GM18907 (cell line): ENCODE measurements around the gene COLEC11.
"Not testable (repeated sequence)": the region's sequence is repeated elsewhere in the genome, so short reads cannot be mapped to it uniquely, and the experiment has no call there.

ENCODE experiments used
- ATAC-seq: cut with Tn5 transposase; IDR thresholded peaks from one replicate; pipeline ENCODE4 v1.9.1; 2021; ENCODE audit warnings: mild to moderate bottlenecking, moderate library complexity; ENCODE audit not compliant: unreplicated experiment

COLEC11 gene

DNA sequence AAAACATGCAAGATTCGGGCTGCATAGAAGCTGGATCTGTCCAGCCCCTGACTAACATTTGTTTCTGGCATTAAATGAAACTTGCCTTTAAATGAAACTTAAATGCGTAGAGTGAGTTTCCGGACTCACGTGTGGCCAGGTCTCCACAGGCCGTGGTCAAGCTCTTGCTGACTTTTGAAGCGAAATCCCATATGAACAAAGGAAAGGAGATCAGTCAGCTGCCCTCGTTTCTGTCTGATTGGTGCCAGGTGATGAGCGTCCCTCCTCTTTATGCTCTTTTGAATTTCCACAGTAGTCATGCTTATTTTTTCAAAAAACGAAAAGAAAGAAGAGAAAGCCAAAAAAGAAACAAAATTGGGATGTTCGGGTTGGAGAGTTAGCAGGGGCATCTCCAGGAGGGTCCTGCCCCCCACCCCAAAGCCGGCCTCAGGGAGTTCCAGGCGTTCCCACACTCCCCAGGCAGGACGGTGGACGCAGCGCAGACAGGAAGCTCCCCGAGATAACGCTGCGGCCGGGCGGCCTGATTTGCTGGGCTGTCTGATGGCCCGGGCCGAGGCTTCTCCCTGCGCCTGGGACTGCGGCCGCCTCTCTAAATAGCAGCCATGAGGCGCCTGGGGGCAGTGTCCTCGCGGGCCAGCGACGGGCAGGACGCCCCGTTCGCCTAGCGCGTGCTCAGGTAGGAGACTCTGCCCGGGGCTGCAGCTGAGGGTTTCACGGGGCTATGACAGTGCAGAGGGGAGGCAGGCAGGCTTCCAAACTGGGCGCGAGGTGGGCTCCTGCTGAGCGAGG is at the start of gene COLEC11:
COLEC11 (plus strand) TSS at position 620 of the 789 bp plus-strand sequence. CDS start 9,229 bp downstream, outside the sequence.
- no peak for ATAC-seq

DNA sequence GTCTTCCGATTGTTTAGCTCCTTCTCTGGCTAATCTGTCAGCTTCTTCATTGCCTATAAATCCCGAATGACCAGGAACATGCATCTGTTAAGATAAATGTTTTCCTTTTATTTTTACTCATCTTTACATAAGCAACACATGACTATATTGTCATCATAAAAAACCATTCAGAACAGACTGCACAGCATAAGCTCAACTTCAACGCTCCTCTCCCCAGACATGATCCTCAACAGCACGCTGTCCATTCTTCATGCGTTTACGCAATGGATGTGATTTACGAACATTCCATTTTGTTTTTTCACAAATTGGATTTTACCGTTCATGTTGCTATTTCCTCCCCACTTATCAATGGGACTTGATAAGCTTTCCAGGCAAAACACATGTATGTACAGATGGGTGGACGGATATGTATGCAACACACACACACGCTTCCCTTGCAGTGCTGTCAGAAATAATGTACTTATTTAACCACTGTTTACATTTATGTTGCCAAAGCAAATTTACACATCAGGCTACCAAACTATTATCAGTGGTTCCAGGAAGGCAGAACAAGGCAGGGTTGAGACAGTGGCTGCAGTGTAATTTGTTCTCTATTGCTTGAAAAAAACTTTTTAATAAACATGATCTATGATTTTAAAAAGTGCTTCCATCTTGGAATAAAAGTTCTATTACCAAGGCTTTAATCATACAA is 49.0 kb upstream of the COLEC11 start:
- no peak for ATAC-seq

DNA sequence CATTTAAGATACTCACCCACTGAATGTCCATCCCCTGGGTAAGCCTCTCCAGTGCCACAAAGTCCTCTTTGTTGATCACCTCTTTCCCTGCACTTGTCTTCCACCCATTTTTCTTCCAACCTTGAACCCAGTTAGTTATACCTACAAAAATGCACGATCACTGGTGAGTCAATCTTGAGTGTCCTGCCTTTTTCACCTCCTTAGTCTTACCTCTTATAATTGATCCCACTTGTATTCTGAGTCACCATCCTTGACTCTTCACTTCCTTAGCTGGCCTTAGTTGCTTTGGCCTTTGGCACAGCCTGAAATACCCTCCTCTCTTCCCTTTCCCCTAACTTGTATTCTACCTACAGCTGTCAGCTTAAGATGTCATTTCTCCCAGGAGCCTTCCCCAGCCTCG is 47.0 kb upstream of the COLEC11 start:
- no peak for ATAC-seq

DNA sequence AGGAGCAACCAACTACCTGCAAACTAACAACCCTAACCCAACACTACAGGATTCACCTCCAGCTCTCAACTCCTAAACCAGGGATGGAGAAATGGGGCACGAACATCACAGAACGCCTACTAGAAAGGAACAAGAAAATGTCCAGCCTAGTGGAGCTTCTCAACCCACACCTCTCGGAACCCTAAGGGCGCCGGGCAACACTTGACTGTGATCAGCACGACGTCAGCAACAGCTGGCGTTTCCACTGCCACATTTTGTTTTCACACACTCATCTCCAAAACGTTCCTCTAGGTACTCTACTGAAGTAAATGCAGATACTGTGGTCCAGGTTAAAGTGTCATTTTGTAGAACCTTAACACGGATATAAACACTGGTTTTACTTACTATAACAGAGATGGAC is 41.0 kb upstream of the COLEC11 start:
- no peak for ATAC-seq

DNA sequence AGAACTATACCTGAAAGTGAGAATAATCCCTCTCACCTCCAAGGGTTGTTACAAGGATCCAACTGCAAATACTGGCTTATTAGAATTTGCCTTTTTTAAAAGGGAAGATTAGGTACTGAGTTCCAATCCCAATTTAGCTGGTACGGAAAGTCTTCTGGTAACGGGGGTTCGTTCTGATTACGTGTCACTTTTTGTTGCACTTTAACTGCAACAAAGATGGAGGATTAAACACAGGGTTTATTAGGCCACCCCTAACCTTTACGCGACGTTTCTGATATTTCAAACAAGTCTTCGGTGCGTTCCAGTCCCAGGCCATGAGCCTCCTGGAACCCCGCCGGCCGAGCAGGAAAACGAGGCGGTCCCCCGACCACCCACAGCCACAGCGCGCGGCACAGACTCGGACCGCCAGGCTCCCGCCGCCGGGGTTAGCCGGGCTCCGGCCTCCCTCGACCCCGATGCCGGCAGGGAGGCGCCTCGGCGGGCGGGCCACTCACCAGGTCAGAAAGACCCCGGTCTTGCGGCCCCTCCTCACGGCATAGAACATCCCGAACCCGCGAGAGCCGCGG is 37.2 kb upstream of the COLEC11 start:
- peak; percentile 38 for ATAC-seq

DNA sequence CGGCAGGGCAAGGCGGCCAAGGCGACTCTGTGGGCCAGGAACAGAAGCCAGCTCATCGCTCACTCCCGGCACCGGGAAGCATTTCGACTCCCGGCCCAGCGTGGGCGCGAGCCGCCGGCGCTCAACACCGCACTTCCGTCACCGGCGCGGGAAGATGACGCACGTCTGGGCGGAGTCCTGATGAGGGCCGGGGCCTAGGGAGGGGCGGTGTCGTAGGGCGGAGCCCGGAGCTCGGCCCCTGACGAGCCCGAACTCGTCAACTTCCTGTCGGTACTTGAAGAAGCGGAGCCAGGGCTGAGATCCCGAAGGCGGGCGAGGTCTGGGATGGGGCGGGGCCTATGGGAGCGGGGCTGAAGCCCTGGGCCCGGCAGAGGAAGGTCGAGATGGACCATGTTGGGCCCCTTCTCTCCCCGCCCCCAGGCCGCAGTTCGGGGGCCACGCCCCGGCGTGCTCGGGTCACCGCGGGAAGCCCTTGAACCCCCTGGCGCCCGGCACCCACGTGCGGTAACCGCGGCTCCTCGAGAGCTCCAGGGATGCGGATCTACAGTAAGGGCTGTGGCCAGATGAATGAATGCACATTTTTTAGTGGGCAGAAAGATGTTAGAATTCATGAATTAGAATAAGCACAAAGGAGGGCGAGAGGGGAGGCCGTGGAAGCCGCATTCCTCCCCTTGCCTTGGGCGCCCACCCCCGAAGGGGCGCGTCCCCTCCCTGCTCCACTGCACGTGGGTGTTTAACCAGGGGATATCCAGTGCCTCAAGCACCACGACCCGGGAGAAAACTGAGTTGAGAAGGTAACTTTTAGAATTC is 36.5 kb upstream of the COLEC11 start, which contains the start of gene RNASEH1:
RNASEH1 (minus strand) TSS at position 129 of the 810 bp plus-strand sequence; CDS start at position 56, 73 bp downstream.
- peak; percentile 97 for ATAC-seq

DNA sequence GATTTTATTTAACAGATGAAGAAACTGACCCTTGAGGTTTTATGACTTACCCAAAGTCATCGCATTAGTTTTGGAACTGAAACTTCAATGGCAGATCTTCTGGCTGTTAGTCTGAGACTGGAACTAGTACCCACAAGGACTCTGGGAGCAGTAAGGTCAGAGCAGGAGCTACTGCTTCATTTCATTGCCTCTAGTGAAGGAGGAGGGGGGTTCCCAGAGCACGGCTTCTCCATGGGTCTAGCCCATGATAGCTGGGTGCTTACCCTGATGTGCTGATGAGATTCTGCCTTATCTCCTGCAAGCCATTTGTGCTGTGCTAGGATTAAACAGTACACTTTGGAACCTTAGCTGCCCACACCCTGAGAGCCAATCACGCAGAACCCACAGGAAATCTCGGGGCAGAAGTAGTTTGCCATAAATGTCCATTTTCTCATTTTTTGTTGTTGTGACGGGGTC is 31.4 kb upstream of the COLEC11 start:
- peak; percentile 56 for ATAC-seq

DNA sequence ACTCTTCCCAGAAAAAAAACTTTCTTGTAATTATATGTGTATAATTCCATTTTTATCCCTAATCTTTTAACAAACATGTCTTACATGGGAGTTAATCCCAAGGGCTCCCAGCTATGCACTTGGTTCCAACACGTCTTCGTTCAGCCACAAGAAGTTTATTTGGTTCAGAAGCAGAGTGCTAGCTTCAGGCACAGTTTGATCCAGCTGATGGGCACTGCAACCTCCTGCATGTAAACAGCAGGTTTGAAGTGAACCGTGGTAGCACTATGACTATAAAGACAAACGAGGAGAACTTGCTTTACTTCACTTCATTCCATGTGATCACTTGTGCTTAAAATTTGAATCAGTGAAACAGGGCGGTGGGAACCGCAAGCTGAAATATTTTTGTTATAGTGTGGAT is 29.8 kb upstream of the COLEC11 start:
- no peak for ATAC-seq

DNA sequence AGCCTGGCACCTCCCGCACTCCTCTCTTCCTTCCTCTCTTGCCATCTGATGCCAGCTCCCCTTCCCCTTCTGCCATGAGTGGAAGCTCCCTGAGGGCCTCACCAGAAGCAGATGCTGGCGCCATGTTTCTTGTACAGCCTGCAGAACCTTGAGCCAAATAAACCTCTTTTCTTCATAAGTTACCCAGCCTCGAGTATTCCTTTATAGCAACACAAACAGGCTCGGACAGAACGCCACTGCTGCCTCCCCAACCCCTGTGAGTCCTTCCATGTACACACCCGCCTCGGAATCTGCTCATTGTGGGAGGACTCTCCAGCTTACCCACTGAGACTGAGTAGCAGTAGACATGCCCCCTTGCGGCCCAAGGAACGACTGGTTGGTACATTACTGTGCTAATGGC is 28.1 kb upstream of the COLEC11 start:
- no peak for ATAC-seq

DNA sequence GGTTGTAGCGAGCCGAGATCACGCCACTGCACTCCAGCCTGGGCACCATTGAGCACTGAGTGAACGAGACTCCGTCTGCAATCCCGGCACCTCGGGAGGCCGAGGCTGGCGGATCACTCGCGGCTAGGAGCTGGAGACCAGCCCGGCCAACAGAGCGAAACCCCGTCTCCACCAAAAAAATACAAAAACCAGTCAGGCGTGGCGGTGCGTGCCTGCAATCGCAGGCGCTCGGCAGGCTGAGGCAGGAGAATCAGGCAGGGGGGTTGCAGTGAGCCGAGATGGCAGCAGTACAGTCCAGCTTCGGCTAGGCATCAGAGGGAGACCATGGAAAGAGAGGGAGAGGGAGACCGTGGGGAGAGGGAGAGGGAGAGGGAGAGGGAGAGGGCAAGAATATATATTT is 25.3 kb upstream of the COLEC11 start:
- ATAC-seq: not testable (repeated sequence)

DNA sequence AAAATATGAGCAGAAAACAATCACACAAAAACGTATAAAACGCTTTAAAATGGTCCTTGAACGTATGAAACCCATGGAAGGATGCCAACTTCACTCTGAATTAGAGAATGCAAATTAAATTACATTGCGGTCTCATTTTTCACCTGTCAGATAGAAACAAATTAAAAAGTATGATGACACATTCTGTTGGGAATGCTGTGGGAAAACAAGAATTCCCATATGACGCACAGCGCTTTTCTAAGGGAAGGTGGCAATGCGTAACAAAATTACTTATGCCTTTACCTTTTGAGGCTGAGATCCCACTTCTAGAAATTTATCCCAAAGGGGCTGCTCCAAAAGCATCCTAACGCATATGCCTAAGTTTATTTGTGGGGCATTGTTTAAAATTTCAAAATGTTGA is 23.6 kb upstream of the COLEC11 start:
- no peak for ATAC-seq

DNA sequence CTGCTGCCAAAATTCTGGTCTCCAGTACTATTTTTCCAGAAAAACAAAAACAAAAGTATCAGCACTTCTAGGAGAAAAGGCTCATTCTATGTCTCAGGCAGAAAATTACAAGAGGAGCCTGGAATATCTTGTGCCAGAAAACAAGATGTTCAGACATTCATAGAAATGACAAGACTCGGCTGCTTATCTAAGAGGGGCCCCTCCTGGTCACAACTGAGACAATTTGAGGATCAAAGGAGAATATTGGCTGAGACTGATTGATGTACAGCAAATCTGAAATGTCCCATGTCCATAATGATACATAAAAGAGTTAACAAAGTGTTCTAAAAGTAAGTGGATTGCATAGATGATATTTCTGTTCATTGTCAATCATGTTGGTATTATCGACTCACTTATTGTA is 22.3 kb upstream of the COLEC11 start:
- no peak for ATAC-seq

DNA sequence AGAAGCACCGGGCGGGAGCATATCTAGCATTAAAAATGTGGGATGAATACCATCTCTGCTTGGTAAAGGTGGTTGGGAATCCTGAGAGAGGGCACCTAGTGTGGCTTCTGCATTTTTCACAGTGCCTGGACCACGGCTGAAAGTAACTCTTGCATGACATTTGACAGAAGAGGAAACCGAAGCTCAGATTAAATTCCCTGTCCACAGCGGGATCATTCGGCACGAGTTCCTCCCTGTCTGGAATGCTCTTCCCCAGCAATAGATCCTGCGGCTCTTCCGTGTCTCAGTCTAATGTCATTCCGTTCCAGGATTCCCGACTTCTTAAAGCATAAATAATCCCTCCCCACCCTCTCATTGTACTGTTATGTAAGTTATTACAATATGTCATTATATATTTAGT is 20.8 kb upstream of the COLEC11 start:
- no peak for ATAC-seq

DNA sequence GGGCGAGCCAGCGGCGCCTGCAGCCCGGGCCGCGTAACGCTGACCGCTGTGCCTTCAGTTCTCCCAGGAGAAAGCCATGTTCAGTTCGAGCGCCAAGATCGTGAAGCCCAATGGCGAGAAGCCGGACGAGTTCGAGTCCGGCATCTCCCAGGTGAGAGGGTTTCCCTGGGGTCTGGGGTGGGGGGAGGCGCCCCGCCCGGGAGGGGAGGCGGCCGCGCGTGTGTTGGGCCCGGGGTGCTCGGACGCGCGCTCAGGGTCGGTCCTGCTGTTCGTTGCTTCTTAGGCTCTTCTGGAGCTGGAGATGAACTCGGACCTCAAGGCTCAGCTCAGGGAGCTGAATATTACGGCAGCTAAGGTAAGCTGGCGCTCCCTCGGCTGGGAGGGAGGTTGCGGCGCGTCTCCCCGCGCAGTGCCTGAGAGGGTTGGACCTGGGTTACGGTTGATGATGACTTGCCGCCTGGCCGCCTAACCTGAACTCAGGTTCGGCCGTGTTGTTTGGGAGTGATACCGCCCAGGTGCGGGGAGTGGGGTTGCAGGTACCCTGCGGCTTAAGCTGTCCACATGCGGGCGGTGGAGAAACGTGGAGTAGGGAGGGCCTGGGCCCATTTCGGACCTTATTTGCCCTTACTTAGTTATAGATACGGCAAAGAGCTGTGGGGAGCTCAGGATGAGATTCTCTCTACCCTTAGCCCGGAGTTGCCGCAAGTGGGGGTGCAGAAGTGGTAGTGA is 19.2 kb upstream of the COLEC11 start:
- ATAC-seq: peak; percentile 36

DNA sequence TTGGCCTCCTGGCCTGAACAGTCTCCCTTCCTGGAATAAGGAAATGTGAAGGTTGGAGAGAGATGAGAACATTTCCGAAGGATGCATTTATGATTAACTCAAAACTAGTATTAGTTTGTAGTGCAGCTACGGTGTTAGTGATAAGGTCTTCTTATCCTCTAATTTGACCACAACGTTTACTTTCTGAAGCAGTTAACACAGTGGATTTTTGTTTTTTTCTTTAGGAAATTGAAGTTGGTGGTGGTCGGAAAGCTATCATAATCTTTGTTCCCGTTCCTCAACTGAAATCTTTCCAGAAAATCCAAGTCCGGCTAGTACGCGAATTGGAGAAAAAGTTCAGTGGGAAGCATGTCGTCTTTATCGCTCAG is 18.7 kb upstream of the COLEC11 start:
- ATAC-seq: not testable (repeated sequence)

DNA sequence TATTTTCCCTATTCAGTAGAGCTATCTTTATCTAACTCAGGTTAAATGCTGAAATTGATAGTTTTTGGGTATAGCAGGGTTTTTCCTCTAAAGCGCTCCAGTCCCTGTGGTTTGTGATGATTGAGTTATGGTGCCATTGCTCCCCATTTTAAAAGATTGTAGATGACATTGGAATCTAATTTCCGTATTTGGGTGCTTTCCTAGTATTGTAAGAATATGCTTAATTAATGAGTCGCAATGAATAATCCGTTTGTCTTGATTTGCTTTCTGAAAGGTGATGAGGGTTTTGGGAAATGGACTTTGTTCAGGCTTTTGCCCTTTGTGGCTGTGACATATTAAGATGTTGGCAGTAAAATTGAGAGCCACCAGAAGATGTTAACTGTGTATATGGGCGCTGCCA is 15.9 kb upstream of the COLEC11 start:
- no peak for ATAC-seq

DNA sequence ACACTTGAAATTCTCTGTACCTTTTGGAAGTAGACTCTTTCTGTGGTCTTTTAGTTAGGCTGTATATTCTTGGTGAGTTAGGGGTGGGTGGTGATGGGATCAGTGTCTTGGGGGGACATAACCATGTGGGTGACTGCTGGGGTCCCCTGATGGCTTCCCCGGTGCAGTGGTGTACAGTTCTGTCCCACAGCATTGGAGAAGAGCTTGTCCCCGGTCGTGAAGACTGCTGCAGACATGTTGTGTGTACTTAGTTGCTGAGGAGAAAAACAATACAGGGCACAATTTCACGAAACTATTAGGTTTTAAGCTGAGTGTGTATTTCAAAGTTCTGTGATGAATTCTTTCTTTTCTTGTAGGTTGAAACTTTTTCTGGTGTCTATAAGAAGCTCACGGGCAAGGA is 14.5 kb upstream of the COLEC11 start:
- no peak for ATAC-seq

DNA sequence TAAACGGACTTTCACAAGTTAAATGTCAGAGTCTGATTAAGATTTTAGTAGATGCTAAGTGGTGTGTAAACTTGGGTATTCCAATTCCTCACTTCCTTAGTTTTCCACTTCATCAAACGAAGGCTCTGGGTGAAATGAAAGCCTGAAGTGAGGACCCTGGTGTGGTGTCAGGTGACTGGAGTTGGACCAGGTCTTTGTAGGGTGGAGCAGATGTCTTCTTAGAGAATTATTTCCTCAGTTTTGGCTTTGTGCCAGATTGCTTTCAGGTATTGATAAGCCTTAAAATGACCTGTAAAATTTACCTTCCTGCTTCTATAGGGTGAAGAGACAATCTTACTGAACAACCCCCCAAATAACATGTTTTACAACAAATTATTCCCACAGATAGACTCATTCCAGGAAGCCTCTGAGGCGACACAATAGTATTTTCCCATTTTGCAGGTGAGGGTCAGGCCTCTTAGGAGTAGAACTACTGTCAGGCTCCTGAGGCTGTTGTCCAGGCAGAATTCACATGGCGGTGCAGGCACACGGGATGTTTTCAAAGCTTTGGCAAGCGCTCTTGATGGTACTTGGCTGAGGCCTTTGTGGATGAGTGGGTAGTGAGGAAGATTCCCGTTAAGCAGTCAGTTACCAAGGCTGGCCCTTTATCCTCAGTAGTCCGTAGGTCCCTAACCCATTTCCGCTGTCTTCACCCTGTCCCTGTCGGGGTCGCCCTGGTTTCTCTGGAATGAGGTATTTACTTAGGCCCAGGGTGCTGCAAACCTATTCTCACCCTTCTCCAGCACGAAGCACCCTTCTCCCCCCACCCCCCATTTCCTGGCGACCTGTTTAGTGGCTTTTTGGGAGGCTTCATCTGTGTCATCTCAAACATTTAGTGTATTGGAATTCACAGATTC is 13.3 kb upstream of the COLEC11 start:
- ATAC-seq: no peak

DNA sequence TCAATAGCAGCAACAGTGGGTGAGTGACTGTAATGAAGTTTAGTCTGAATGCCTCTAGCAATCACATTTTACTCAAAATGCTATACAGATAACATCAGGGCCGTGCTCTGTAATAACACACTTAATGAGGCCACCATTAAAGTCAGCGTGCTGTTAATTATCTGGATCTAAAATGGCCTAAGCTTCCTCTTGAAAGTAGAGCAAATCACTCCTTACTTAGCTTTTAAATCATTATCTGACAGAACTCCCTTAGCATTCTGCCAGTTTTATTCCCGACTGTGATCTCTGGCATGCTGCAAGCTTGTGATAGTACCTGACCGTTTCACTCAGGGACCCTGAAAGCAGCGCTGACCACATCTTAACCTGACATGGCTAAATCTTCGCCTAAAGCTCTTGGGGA is 10.8 kb upstream of the COLEC11 start:
- ATAC-seq: no peak
